Keratinocyte (primary cell): ENCODE measurements around the gene SIRT4.

Source experiments
- EZH2 ChIP-seq: IDR thresholded peaks from one replicate; pipeline ENCODE4 v1.6.1; 2012; ENCODE audit warnings: inconsistent platforms, mild to moderate bottlenecking, low read length, moderate library complexity
- TF ChIP-seq, protein P1 (sequence below), 3 experiments: IDR thresholded peaks in 1 of 3; conservative IDR thresholded peaks in 1 of 3; optimal IDR thresholded peaks in 1 of 3; 2 replicates in 2 of 3; 3 replicates in 1 of 3; pipeline versions ENCODE3 to v1.5.1; 2011; ENCODE audit warnings: low read length in 3 of 3, mild to moderate bottlenecking in 3 of 3, moderate library complexity in 2 of 3, control low read depth in 1 of 3, inconsistent platforms in 1 of 3; ENCODE audit not compliant: insufficient read depth in 2 of 3; ENCODE audit errors: extremely low read depth in 1 of 3

DNA sequence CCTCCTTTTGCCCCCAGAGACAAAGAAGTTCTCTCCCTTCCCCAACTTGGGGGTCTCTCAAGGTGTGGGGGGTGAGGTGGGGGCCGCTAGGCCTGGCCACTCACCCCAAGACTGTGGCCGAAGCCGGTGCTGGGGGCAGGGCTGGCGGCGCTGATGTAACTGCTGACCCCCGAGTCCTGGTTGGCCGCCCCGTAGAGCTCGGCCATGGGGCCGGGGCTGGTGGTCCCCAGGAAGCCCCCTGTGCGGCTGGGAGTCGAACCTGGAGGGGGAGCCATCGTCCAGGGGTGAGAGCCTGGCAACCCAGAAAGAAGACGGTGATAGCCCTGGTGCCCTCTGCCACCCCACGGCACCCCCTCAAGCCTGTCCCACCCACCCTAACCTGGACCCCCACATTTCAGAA, 43.9 kb downstream of the SIRT4 start:
- TF ChIP-seq, protein P1, sequence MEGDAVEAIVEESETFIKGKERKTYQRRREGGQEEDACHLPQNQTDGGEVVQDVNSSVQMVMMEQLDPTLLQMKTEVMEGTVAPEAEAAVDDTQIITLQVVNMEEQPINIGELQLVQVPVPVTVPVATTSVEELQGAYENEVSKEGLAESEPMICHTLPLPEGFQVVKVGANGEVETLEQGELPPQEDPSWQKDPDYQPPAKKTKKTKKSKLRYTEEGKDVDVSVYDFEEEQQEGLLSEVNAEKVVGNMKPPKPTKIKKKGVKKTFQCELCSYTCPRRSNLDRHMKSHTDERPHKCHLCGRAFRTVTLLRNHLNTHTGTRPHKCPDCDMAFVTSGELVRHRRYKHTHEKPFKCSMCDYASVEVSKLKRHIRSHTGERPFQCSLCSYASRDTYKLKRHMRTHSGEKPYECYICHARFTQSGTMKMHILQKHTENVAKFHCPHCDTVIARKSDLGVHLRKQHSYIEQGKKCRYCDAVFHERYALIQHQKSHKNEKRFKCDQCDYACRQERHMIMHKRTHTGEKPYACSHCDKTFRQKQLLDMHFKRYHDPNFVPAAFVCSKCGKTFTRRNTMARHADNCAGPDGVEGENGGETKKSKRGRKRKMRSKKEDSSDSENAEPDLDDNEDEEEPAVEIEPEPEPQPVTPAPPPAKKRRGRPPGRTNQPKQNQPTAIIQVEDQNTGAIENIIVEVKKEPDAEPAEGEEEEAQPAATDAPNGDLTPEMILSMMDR (optimal IDR thresholded peaks at IDR 0.05 in 1 of 3, IDR thresholded peaks at IDR 0.05 in 1 of 3, conservative IDR thresholded peaks at IDR 0.05 in 1 of 3; ENCODE audit: extremely low read depth in 1 of 3, insufficient read depth in 2 of 3, low read length in 3 of 3): no peak
- TF ChIP-seq EZH2: no peak
